ENCODE data around the gene CABP7. TPM values are rescaled to one million over a fixed set of nuclear protein-coding genes. Genes with fewer than 3 reads are reported as not detected.

The CABP7 gene
- total RNA-seq, 1 donor from 2014 or later, result not detected

DNA sequence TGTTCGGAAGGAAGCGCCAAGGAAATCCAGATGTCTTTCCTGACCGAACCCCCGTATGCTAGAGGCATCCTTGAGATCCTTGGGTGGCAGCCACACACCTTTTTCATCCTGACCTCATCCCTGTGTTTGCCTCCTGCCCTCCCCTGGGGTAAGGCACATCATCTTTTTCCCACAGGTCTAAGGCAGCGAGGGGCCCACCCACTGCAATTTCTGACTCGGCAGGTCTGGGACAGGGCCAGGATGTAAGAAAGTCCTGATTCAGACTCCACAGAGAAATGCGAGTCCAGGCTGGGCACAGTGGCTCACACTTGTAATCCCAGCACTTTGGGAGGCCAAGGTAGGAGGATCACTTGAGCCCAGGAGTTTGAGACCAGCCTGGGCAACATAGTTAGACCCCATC is 36.5 kb downstream of the CABP7 start:
- no peak for TF ChIP-seq CTCF (IDR thresholded peaks at IDR 0.05)
- intact Hi-C loops (cut with DNase I), result no loop called here
- Histone ChIP-seq H3K4me3 (no peak overlapping the region), H3K27me3 (no peaks in the 10 kb centered on the region), H3K36me3 (no peaks in the 10 kb centered on the region), H3K27ac (no peak overlapping the region), H3K9me3 (no peaks in the 10 kb centered on the region), H3K4me1 (peaks cover 2% of the 10 kb centered on the region)
- no peak for ATAC-seq
- no peak for DNase-seq

DNA sequence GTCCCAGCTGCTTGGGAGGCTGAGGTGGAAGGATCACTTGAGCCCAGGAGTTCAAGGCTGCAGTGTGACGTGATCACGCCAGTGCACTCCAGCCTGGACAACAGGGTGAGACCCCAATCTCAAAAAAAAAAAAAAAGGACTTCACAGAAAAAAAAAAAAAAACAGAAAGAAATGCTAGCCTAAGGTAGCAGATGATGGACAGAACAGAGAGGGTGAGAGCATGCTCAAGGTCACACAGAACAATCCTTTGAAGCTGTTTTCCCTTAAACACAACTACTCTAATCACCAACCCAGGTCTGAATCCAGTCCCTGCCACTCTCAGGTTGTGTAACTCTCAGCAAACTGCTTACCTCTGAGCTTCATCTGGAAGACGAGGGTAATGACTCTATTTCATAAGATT is 37.3 kb downstream of the CABP7 start:
- no peak for DNase-seq
- Histone ChIP-seq H3K27me3 (no peaks in the 10 kb centered on the region), H3K27ac (no peak overlapping the region), H3K9me3 (no peaks in the 10 kb centered on the region), H3K4me3 (no peak overlapping the region), H3K36me3 (no peaks in the 10 kb centered on the region), H3K4me1 (no peaks in the 10 kb centered on the region)
- no peak for ATAC-seq
- intact Hi-C loops (cut with DNase I), result no loop called here
- no peak for TF ChIP-seq CTCF (IDR thresholded peaks at IDR 0.05)

GRCh38 chr22:29758068-29758622 is 38.3 kb downstream of the CABP7 start:
- Histone ChIP-seq H3K4me1 (no peaks in the 10 kb centered on the region), H3K9me3 (no peaks in the 10 kb centered on the region), H3K4me3 (no peak overlapping the region), H3K27me3 (no peaks in the 10 kb centered on the region), H3K36me3 (no peaks in the 10 kb centered on the region), H3K27ac (no peak overlapping the region)
- intact Hi-C loops (cut with DNase I), result no loop called here
- no peak for TF ChIP-seq CTCF (IDR thresholded peaks at IDR 0.05)
- DNase-seq (no peak), ATAC-seq (no peak)

- Histone ChIP-seq H3K4me3 (no peak overlapping the region), H3K4me1 (no peaks in the 10 kb centered on the region), H3K27me3 (no peaks in the 10 kb centered on the region), H3K9me3 (no peaks in the 10 kb centered on the region), H3K36me3 (no peaks in the 10 kb centered on the region), H3K27ac (no peak overlapping the region)
- no peak for DNase-seq
- intact Hi-C loops (cut with DNase I), result no loop called here
- no peak for ATAC-seq
- TF ChIP-seq CTCF (IDR thresholded peaks at IDR 0.05), result no peak
Observed at GRCh38 chr22:29758959-29759358, 39.2 kb downstream of the CABP7 start.

GRCh38 chr22:29762263-29762662 is 42.5 kb downstream of the CABP7 start:
- no peaks in the 10 kb centered on the region for H3K27me3 ChIP-seq
- intact Hi-C loops (cut with DNase I), result no loop called here
- no peak for ATAC-seq
- no peaks in the 10 kb centered on the region for H3K9me3 ChIP-seq
- peaks cover 7% of the 10 kb centered on the region for H3K4me1 ChIP-seq
- H3K36me3 ChIP-seq, result no peaks in the 10 kb centered on the region
- TF ChIP-seq CTCF (IDR thresholded peaks at IDR 0.05), result no peak
- no peak overlapping the region for H3K27ac ChIP-seq
- DNase-seq, result no peak
- no peak overlapping the region for H3K4me3 ChIP-seq

All from upper lobe of right lung (tissue), 1 donor.